HG02623 (cell line): Measurements from ENCODE around the gene IL11.

Experiments
- ATAC-seq: cut with Tn5 transposase; IDR thresholded peaks from one replicate; pipeline ENCODE4 v1.9.1; 2021; ENCODE audit warnings: moderate library complexity; ENCODE audit not compliant: unreplicated experiment

The IL11 gene

DNA sequence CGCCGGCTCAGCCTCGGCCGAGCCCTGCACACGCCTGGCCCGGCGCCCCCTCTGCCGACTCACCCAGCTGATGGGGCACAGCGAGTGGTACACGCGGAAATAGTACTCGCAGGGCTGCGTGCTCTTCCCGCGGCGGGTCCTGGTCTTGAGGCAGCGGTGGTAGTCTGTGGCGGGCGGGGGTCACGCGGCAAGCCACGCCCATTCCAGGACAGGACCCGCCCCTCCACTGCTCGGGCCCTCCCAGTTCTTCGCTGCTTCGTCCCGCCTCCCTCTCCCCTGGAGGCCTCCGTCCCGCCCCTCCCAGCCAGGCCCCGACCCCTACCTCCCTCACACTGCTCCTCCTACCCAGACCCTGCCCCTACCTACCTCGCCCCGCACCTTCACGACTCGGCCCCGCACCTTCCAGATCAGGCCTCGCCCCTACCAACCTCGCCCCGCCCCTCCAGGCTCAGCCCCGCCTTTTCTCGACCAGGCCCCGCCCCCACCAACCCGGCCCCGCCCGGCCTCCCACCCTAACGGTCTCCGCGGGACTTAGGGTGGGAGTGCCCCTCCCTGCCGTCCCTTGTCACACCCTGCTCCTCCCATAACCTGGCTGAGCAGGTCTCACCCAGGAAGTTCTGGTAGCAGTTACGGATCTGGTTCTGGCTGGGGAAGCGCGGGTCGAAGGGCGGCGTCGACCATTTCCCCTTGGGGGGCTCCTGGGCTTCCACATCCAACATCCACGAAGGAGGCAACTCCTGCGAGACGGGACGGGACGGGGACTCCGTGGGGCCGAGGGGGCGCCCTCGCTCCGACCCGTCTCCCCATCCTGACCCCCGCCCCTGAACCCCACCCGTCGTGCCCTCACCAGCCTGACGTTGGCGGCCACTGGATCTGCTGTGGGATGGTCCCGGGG lies 16.2 kb downstream of the IL11 start:
- no peak for ATAC-seq

DNA sequence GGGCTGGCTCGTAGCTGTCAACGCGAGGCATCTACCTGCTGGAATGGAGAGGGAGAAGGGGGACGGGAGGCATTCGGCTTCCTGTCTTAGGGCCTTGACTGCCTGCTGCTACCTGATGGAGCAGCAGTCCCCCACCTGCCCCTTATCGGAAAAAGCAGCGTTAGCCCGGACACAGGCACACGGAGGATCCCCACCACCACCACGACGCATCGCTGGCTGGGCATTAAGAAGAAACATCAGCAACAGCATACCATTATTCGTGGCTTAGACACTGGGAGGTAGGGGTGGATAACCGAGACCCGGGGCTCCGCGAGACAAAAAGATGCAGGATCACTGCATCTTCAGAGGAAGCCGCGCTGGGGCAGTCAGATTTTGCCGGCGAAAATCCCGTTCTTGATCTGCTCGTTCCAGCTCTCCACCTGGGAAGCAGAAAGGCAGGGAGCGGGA lies 16.9 kb downstream of the IL11 start:
- no peak for ATAC-seq

DNA sequence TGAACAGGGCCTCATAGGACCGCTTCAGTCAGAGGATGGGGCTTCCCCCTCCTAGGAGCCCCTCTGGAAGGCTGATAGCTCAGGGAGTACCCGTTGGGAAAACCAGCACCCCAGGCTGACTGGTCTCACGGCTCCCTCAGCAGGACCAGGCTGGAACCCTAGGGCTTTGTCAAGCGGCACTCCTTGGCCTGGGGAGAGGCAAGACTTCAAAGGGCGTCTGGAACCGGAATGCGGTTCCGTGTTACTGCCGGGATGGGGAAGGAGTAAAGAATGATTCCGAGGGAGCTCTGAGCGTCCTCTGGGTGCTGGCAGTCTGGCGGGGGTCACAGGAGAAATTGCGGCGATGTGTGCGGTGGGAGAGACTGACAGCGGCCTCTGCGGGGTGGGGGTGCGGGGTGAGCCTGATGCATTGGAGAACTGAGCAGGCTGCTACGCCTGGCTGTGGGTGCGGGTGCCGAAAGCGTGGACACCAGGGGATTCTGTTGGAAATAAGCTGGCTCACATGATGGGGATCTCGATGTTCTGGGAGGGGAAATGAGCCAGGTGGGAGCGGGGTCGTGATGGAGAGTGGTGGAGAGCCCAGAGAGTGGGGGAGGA lies 17.6 kb downstream of the IL11 start:
- no peak for ATAC-seq

GRCh38 chr19:55352040-55352439 lies 18.2 kb downstream of the IL11 start:
- no peak for ATAC-seq

DNA sequence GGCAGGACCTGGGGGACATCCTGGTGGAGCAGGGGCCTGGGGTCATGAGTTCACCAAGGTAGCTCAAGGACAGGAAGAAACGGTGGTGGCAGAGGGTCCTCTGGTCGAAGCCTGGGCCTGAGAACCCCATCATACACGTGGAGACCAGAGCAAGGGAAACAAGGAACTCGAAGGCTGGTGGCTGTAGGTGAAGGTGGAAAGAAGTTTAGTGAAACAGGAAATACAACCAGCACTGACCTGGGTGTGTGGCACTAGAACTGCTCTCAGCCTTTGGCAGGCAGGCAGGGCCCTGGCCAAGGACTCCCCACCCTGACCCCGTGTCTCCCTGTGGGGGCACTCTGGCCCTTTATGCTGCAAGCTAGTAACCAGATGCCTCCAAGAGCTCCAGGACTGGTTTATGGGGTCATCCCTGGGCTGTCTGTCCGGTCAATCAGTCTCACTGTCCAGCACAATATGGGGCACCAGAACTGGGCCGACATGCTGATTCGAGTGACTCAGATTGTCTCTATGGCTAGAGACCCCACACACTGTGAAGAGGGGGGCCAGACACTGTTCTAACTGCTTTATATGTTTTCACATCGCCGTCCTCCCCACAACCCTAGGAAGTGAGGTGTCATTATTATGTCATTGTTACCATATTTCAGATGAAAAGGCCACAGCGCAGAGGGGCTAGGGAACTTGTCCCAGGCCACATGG lies 19.5 kb downstream of the IL11 start:
- ATAC-seq, result no peak

DNA sequence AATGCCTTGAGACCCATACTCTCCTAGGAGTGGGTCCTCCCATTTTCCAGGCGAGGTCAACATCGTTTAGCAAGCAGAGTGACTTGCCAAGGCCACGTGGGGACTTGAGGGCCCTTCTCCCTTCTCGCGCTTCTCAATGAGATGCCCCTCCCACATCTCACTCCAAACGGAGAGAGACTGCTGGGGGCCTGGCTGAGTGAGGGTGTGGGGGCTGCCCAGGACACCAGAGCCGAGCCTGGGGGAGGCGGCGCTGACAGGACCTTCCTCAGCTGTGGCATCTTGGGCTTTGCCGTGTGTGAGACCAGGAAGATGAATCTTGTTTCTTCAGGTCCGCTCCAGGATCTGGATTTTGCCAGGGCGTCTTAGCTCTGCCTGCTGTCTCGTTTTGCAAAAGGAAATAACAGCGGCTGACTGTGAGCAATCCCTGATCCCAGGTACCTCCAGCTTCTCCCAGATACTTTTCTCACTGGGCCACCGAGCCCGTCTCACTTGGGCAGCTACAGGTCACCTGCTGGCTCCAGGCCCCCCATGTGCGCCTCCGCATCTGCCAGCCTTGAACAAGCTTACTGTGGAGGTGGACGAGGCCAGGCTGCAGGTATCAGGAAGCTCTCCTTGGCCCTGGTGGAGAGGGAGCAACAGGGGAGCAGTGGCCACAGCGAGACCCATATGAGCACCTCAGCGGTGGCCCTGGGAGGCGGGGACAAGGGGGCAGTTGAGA lies 21.8 kb downstream of the IL11 start:
- no peak for ATAC-seq

DNA sequence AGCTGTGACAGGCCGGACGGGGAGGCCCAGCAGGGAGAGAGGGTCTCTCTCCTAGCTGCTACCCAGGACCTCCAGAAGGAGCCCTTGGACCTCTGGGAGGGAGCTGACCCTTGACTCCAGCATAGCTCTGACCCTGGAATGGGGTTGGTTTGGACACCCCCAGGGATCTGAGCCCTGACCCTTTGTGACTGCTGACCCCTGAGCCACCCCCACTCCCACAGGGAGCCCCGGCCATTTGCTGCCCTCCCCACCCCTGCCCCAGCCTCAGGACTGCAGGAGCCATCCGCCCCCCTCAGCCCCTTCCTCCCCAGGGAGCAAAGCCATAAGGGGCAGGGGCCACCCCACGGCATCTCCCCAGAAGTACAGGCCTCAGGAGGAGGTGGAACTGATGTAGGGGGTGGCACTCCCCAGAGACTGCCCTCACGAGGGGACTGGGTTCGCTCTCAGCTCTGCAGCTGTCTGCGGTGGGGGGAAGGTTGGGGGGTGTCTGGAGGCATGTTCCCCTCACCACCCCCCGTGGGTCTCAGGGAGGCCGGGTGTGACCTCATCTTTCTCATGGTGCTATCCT lies 22.7 kb downstream of the IL11 start:
- no peak for ATAC-seq

GRCh38 chr19:55346725-55347441 lies 23.4 kb downstream of the IL11 start:
- no peak for ATAC-seq

DNA sequence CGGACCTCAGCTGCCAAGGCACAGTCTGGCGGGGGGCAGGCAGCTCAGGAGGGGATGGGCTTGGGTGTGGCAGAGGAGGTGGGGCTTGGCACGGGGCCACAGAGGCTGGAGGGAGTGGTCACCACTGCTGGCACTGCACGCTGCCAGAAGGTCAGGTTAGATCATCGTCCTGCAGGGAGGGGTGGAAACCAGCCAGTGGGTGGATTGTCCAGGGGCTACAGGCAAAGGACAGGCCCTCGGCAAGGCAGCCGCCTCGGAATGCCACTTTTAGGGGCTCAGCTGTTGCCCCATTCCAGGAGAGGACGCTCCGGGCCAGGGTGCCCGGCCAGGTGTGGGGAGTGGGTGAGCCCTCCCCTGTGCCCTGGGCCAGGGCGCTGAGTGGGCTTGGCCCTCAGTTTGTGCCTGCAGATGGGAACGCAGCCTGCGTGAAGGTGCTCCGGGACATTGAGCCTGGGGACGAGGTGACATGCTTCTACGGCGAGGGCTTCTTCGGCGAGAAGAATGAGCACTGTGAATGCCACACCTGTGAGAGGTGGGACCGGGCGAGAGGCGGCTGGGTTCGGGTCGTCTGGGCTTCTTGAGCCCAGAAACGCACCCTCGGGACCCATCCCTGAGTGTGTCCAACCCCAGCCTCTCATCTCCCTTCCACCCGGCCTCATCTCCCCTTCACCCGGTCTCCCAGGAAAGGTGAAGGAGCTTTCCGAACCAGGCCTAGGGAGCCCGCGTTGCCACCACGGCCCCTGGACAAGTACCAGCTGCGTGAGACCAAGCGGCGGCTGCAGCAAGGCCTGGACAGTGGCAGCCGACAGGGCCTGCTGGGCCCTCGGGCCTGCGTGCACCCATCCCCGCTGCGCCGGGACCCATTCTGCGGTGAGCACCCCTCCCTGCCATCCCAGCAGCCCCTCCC lies 24.2 kb downstream of the IL11 start:
- no peak for ATAC-seq

GRCh38 chr19:55345101-55345817 lies 25.0 kb downstream of the IL11 start:
- ATAC-seq, result no peak

DNA sequence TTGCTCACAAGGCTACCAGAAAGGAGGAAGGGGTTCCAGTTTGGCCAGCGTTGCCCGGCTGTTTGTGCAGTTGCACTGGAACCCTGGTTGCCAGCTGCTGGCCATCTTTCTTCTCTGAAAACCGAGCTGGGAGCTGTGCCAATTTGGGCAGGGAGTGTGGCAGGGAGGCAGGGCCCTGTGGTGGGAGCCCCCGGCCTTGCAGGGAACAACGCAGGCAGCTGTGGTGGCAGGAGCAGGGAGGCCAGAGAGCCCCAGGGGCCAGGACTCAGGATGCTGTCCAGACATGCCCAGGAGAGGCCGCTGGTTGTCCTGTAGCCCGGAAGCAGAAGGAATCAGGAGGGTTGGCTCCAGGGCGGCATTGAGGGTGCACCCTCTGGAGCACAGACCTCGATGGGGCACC lies 25.8 kb downstream of the IL11 start:
- no peak for ATAC-seq

- ATAC-seq, result no peak
Measured at GRCh38 chr19:55341595-55342531, 28.4 kb downstream of the IL11 start.

- ATAC-seq, result no peak
Measured at GRCh38 chr19:55341171-55341588, 29.1 kb downstream of the IL11 start.

GRCh38 chr19:55340784-55341147 lies 29.5 kb downstream of the IL11 start:
- no peak for ATAC-seq

DNA sequence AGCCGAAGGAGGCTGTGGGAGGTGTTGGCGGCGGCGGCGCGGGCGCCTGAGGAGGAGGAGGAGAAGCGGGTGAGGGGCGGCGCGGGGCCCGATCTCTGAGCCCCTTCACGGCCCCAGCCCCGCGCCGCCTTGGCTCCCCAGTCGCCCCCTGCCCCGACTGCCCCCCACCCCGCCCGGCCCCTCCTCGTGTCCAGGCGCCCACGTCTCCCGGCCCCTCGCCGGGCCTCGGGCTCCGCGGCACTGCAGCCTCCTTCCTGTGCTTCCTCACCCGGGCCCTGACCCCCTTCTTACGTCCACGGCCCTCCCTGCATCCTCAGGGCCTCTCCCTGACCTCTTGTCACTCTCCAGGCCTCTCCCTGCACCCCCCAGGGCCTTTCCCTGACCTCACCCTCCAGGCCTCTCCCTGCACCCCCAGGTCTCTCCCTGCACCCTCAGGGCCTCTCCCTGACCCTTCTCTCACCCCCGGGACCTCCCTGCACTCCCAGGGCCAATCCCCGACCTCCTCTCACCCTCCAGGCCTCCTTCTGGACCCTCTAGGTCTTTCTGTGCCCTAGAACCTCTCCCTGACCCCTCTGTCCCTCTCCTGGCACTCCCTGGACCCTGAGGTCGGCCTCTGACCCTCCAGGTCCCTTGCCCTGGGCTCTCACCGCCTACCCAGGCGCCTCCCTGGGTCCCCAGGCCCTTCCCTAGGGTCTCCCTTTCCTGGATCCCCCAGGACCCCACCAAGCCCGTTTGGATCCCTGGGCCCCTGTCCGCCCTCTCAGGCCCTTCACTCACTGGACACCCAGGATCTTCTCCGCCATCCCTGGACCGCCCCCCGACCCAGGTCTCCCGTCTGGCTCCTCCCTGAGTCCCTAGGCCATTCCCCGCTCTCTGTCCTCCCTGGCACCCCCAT lies 30.1 kb downstream of the IL11 start:
- no peak for ATAC-seq

- peak; percentile 82 for ATAC-seq
Measured at GRCh38 chr19:55339105-55339888, 31.0 kb downstream of the IL11 start, which contains the start of gene KMT5C. Gene KMT5C, plus strand, starts transcription at chr19:55339876. Its CDS starts 2,061 bp downstream, at chr19:55341937.
